ENCODE data around the gene UQCRQ. TPM values are rescaled to one million over a fixed set of nuclear protein-coding genes. Genes with fewer than 3 reads are reported as not detected.

UQCRQ gene
- total and polyA plus RNA-seq, 9 of the 15 experiments (the other 6 are each of a cell fraction or from before 2014, with no cell fraction given): 235 to 2,421 (median 883) TPM

GRCh38 chr5:132820162-132820754 is 46.2 kb upstream of the UQCRQ start:
- POLR2A ChIA-PET: interaction anchor here (0.6 to 4.0 kb wide), 25 partner anchors 8 to 1110 kb away, joined by 3 to 20 read pairs (median 4); partner anchors contain the start of genes GDF9, KIF3A, SHROOM1 and UQCRQ
- TF ChIP-seq RBM34 (IDR thresholded peaks at IDR 0.05; ENCODE audit: borderline replicate concordance, insufficient read depth, low read length) (no peak), TRIM24 (IDR thresholded peaks at IDR 0.05) (no peak), SNIP1 (IDR thresholded peaks at IDR 0.05; ENCODE audit: low read depth) (no peak), MAX (CRISPR knock-in tag; IDR thresholded peaks at IDR 0.05) (no peak), MBD1 (CRISPR knock-in tag; IDR thresholded peaks at IDR 0.05) (no peak), ATF6 (CRISPR knock-in tag; IDR thresholded peaks at IDR 0.05) (no peak), RHOXF2B (CRISPR knock-in tag; conservative IDR thresholded peaks at IDR 0.05) (no peak), ZNF224 (CRISPR knock-in tag; IDR thresholded peaks at IDR 0.05) (no peak), PHB (CRISPR knock-in tag; IDR thresholded peaks at IDR 0.05) (no peak), SOX6 (IDR thresholded peaks at IDR 0.05) (peak; percentile 59; the same call in 1 of the 2 replicates), RNF2 (IDR thresholded peaks at IDR 0.05) (no peak), KDM5B (IDR thresholded peaks at IDR 0.05; ENCODE audit: insufficient replicate concordance, low read depth, low read length) (no peak)
- TF ChIP-seq, protein P1, sequence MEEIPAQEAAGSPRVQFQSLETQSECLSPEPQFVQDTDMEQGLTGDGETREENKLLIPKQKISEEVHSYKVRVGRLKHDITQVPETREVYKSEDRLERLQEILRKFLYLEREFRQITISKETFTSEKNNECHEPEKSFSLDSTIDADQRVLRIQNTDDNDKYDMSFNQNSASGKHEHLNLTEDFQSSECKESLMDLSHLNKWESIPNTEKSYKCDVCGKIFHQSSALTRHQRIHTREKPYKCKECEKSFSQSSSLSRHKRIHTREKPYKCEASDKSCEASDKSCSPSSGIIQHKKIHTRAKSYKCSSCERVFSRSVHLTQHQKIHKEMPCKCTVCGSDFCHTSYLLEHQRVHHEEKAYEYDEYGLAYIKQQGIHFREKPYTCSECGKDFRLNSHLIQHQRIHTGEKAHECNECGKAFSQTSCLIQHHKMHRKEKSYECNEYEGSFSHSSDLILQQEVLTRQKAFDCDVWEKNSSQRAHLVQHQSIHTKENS (CRISPR knock-in tag; IDR thresholded peaks at IDR 0.05): no peak
- TF ChIP-seq, protein P2, sequence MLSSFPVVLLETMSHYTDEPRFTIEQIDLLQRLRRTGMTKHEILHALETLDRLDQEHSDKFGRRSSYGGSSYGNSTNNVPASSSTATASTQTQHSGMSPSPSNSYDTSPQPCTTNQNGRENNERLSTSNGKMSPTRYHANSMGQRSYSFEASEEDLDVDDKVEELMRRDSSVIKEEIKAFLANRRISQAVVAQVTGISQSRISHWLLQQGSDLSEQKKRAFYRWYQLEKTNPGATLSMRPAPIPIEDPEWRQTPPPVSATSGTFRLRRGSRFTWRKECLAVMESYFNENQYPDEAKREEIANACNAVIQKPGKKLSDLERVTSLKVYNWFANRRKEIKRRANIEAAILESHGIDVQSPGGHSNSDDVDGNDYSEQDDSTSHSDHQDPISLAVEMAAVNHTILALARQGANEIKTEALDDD (IDR thresholded peaks at IDR 0.05): no peak
- TF ChIP-seq, protein P3, sequence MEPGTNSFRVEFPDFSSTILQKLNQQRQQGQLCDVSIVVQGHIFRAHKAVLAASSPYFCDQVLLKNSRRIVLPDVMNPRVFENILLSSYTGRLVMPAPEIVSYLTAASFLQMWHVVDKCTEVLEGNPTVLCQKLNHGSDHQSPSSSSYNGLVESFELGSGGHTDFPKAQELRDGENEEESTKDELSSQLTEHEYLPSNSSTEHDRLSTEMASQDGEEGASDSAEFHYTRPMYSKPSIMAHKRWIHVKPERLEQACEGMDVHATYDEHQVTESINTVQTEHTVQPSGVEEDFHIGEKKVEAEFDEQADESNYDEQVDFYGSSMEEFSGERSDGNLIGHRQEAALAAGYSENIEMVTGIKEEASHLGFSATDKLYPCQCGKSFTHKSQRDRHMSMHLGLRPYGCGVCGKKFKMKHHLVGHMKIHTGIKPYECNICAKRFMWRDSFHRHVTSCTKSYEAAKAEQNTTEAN (CRISPR knock-in tag; IDR thresholded peaks at IDR 0.05): no peak

More at GRCh38 chr5:132820162-132820754, 46.2 kb upstream of the UQCRQ start:
- Histone ChIP-seq H3K79me2 (ENCODE audit: control insufficient read depth, insufficient read depth, low read length) (no peaks in the 10 kb centered on the region), H3K27ac (ENCODE audit: extremely low read depth, low read depth, low read length) (no peak overlapping the region), H2AFZ (ENCODE audit: low read depth, low read length) (peak overlapping the region; percentile 87), H3K4me1 (replicated peaks in 1 of 2; ENCODE audit: control insufficient read depth in 2 of 2, insufficient read depth in 2 of 2, low read length in 2 of 2) (peaks cover 2 to 19% of the 10 kb centered on the region in 2 experiments; a peak in 3 of 5 replicates), H3K36me3 (ENCODE audit: control insufficient read depth, insufficient read depth, low read length) (peaks cover 26% of the 10 kb centered on the region; the same call in 2 of the 3 replicates), H4K20me1 (replicated peaks; ENCODE audit: control insufficient read depth, insufficient read depth, low read length) (no peaks in the 10 kb centered on the region), H3K9me3 (replicated peaks; ENCODE audit: control insufficient read depth, insufficient read depth, low read depth, low read length) (no peaks in the 10 kb centered on the region), H3K9ac (ENCODE audit: insufficient read depth in 1 of 2, low read depth in 2 of 2, low read length in 2 of 2) (peak overlapping the region in 1 of 2 experiments; percentile 80; a peak in 1 of 4 replicates), H3K27me3 (ENCODE audit: control insufficient read depth in 2 of 2, insufficient read depth in 2 of 2, low read length in 2 of 2) (no peaks in the 10 kb centered on the region), H3K9me1 (ENCODE audit: control insufficient read depth, insufficient read depth, low read length) (no peaks in the 10 kb centered on the region), H3K4me3 (no peak overlapping the region), H3K4me2 (ENCODE audit: insufficient read depth, low read length) (peak overlapping the region; percentile 64; the same call in 1 of the 2 replicates)
- CTCF ChIA-PET (ENCODE audit: low intra/inter-chr PET ratio): interaction anchor here (0.5 to 2.4 kb wide), 12 partner anchors 28 to 496 kb away, joined by 3 to 19 read pairs (median 4); partner anchors contain the start of gene UQCRQ
- FAIRE-seq (peak; percentile 100), ATAC-seq (peak; percentile 96), DNase-seq (ENCODE audit: extremely low read depth in 1 of 4, low spot score in 3 of 4) (peak; percentile 84 to 97 (median 88))
- 15% methylated on average over 15 of the region's 15 CpGs for WGBS (ENCODE audit: insufficient coverage, low coverage, missing lambda C conversion rate)
- intact Hi-C loops (cut with micrococcal nuclease) (loop anchor here (1.0 to 5.0 kb wide), 5 partner anchors 41 to 294 kb away; no protein-coding TSS in a partner anchor), in situ Hi-C loops (cut with MboI) (no loop called here)
- BruUV-seq (replicated peaks): no TSS peak
